SIG-M5 treated with dmso at 0.1 percent for 504 hours (cell line): ENCODE data around the gene HYAL2.

ENCODE experiments used
- DNase-seq: peaks from one replicate; lab custom pipeline; 2025; ENCODE audit not compliant: unreplicated experiment; lab: John Stamatoyannopoulos, UW

The HYAL2 gene

GRCh38 chr3:50350527-50351322 lies 28.2 kb upstream of the HYAL2 start, which contains the start of the genes CYB561D2 and NPRL2:
Gene CYB561D2 (plus strand): TSS chr3:50350862. CDS start chr3:50351434, 572 bp downstream.
Gene NPRL2 (minus strand): TSS chr3:50350775. CDS start chr3:50350652, 123 bp downstream.
- DNase-seq = peak; percentile 93

GRCh38 chr3:50350213-50350526 lies 27.6 kb upstream of the HYAL2 start:
- no peak for DNase-seq

GRCh38 chr3:50347187-50347813 lies 24.8 kb upstream of the HYAL2 start:
- DNase-seq = peak; percentile 49

- DNase-seq = no peak
These were observed 23.2 kb upstream of the HYAL2 start, which contains the start of gene ZMYND10 for GRCh38 chr3:50345586-50346234. Gene ZMYND10 (minus strand): TSS chr3:50345732. CDS start chr3:50345579, 153 bp downstream.

GRCh38 chr3:50345008-50345407 lies 22.5 kb upstream of the HYAL2 start:
- no peak for DNase-seq

- DNase-seq = no peak
These were observed 20.5 kb upstream of the HYAL2 start for GRCh38 chr3:50342813-50343633.

- DNase-seq = no peak
These were observed 19.6 kb upstream of the HYAL2 start for GRCh38 chr3:50341996-50342650.

- DNase-seq = no peak
These were observed 19.0 kb upstream of the HYAL2 start for GRCh38 chr3:50341537-50341936.

GRCh38 chr3:50340448-50341329 lies 18.1 kb upstream of the HYAL2 start, which contains the start of gene RASSF1:
Gene RASSF1 (minus strand): TSS chr3:50340836. CDS start chr3:50340805, 31 bp downstream.
- DNase-seq = peak; percentile 98

GRCh38 chr3:50340147-50340447 lies 17.6 kb upstream of the HYAL2 start:
- no peak for DNase-seq

GRCh38 chr3:50339485-50340146 lies 17.1 kb upstream of the HYAL2 start:
- no peak for DNase-seq

GRCh38 chr3:50338965-50339364 lies 16.4 kb upstream of the HYAL2 start:
- peak; percentile 65 for DNase-seq

GRCh38 chr3:50337175-50337861 lies 14.8 kb upstream of the HYAL2 start:
- peak; percentile 98 for DNase-seq

- no peak for DNase-seq
These were observed 14.1 kb upstream of the HYAL2 start for GRCh38 chr3:50336452-50337174.

- no peak for DNase-seq
These were observed 12.0 kb upstream of the HYAL2 start for GRCh38 chr3:50334339-50335075.

GRCh38 chr3:50333744-50334328 lies 11.3 kb upstream of the HYAL2 start:
- DNase-seq = no peak
